OCI-LY7 (cell line): Measurements from ENCODE around the gene NAPB. TPM values are rescaled to one million over a fixed set of nuclear protein-coding genes. Genes with fewer than 3 reads are reported as not detected.

Experiments used
- BruUV-seq: library from RNA; stranded (reverse); fragments of 400-500 nt; replicated peaks from 2 replicates; lab custom pipeline; 2021; lab: Mats Ljungman, UMichigan
- CTCF ChIA-PET: fragments of 300-600 bp; sonication (Branson Sonifier 250); formaldehyde crosslinking; loops from one replicate; lab custom pipeline; 2022; ENCODE audit warnings: antibody characterized with exemption; ENCODE audit not compliant: unreplicated experiment; lab: Charles Lee
- POLR2A ChIA-PET: fragments of 300-600 bp; sonication (Branson Sonifier 250); formaldehyde crosslinking; loops from one replicate; lab custom pipeline; 2022; ENCODE audit warnings: antibody characterized with exemption; lab: Charles Lee
- DNase-seq: peaks from one replicate; pipeline ENCODE4 v3.0.0-alpha.2; 2015; ENCODE audit warnings: low spot score
- H2AFZ ChIP-seq: fragments of 200-600 bp; sonication (generic), shearing (Covaris generic); 2 replicates; pipeline ENCODE4 v1.6.1; 2014; ENCODE audit warnings: mild to moderate bottlenecking, antibody characterized with exemption, low read length, moderate library complexity
- H3K27ac ChIP-seq: fragments of 200-600 bp; sonication (generic); 2 replicates; pipeline ENCODE4 v1.5.1; 2014; ENCODE audit warnings: mixed run types, low read depth, mild to moderate bottlenecking, moderate library complexity, low read length, inconsistent platforms; ENCODE audit not compliant: poor library complexity, severe bottlenecking
- H3K36me3 ChIP-seq: fragments of 200-600 bp; sonication (generic); 2 replicates; pipeline ENCODE4 v1.6.1; 2014; ENCODE audit warnings: mild to moderate bottlenecking, antibody characterized with exemption, low read length, moderate library complexity, mixed read lengths; ENCODE audit not compliant: insufficient read depth
- H3K4me1 ChIP-seq: fragments of 200-600 bp; sonication (generic); 2 replicates; pipeline ENCODE4 v1.5.1; 2014; ENCODE audit warnings: mild to moderate bottlenecking, low read length; ENCODE audit not compliant: insufficient read depth, poor library complexity, severe bottlenecking
- H3K4me2 ChIP-seq: fragments of 200-600 bp; sonication (generic); 2 replicates; pipeline ENCODE4 v1.6.1; 2014; ENCODE audit warnings: mild to moderate bottlenecking, low read length
- H3K4me3 ChIP-seq: fragments of 200-600 bp; sonication (generic); 2 replicates; pipeline ENCODE4 v1.5.1; 2014; ENCODE audit warnings: mild to moderate bottlenecking, low read depth, low read length; ENCODE audit not compliant: poor library complexity, severe bottlenecking
- H3K79me2 ChIP-seq: fragments of 200-600 bp; sonication (generic); 2 replicates; pipeline ENCODE4 v1.6.1; 2016; ENCODE audit warnings: low read depth, mild to moderate bottlenecking, low read length, moderate library complexity, mixed read lengths; ENCODE audit not compliant: insufficient read depth
- H3K9me2 ChIP-seq: fragments of 200-600 bp; sonication (generic); 2 replicates; pipeline ENCODE4 v1.6.1; 2016; ENCODE audit warnings: mild to moderate bottlenecking, low read length, mixed read lengths; ENCODE audit not compliant: insufficient read depth
- H3K9me3 ChIP-seq: fragments of 200-600 bp; sonication (generic); 2 replicates; pipeline ENCODE4 v1.6.1; 2014; ENCODE audit warnings: mild to moderate bottlenecking, mixed run types, low read length, mixed read lengths
- H4K20me1 ChIP-seq: fragments of 200-600 bp; sonication (generic); 2 replicates; pipeline ENCODE4 v1.6.1; 2014; ENCODE audit warnings: mild to moderate bottlenecking, antibody characterized with exemption, low read length, moderate library complexity, mixed read lengths; ENCODE audit not compliant: insufficient read depth
- EZH2phosphoT487 ChIP-seq: fragments of 200-600 bp; sonication (generic); IDR thresholded peaks from 2 replicates; pipeline ENCODE4 v1.6.1; 2018; ENCODE audit warnings: low read depth, borderline replicate concordance, mild to moderate bottlenecking, mixed run types, antibody characterized with exemption, low read length, moderate library complexity, mixed read lengths
- intact Hi-C: fragments of 100-400 bp; cut with micrococcal nuclease; formaldehyde crosslinking; loops from one replicate; pipeline ENCODE4 v1.10.0; 2022; ENCODE audit not compliant: unreplicated experiment
- total RNA-seq, 2 experiments: library from RNA; depleted of rRNA in 1 of 2; stranded (reverse); fragments of >200 nt in 1 of 2; shearing (Covaris generic) in 1 of 2; gene quantifications; 2 replicates each; pipeline ENCODE4 v1.2.3, GENCODE V29; 2014 to 2022
- TF ChIP-seq, protein P1 (sequence below): fragments of 200-600 bp; sonication (generic); conservative IDR thresholded peaks from 2 replicates; pipeline ENCODE4 v1.5.1; 2014; ENCODE audit warnings: mild to moderate bottlenecking, antibody characterized with exemption, low read length, moderate library complexity, mixed read lengths

Gene NAPB
- total RNA-seq, 2 experiments from 2014 or later, result 9.3 to 12.1 TPM

DNA sequence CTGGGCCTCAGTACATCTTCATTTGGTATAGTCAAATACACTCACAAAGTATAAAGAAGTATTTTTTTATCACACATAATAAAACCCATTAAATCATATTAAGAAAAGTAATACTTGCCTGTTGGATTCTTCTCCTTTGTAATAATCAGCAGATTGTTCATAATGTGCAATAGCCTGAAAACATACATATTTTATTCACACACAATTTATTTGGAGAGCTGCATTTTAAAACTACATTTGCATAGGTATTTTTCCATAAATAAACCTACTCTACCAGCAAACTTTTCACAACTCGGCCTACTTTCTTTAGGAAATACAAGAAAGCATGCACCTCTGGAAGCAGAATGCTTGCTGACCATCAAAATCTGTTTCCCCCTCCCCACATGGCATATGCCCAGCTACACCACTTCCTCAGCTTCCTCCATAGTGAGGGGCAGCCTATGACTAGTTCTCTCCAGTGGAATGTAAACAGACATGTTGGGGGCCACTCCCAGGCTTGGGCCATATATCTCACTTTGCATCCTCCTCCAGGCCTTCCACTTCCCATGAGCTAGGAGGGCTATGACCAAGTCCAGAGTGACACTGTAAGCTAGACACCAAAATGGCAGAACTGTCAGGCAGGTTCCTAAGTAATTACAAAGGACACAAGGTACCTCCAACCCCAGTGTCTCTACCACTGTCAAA lies 31.1 kb downstream of the NAPB start:
- ChIA-PET POLR2A (interaction anchor here (1.1 to 2.2 kb wide), 3 partner anchors 15 to 41 kb away, joined by 4 to 8 read pairs (median 5); no protein-coding TSS in a partner anchor), CTCF (interaction anchor here (0.6 to 1.0 kb wide), 2 partner anchors 29 to 40 kb away, joined by 3 to 10 read pairs; no protein-coding TSS in a partner anchor)
- Histone ChIP-seq H3K27ac (no peak overlapping the region), H3K4me1 (peaks cover 32% of the 10 kb centered on the region), H3K4me3 (no peak overlapping the region), H4K20me1 (no peaks in the 10 kb centered on the region; the same call in 1 of the 2 replicates), H3K9me3 (0 out of 2 replicates have a peak, but pooled peaks cover 7% of the 10 kb centered on the region), H3K9me2 (no peaks in the 10 kb centered on the region), H3K36me3 (peaks cover 82% of the 10 kb centered on the region), H2AFZ (no peak overlapping the region), H3K4me2 (no peak overlapping the region), H3K79me2 (no peaks in the 10 kb centered on the region)
- no peak for DNase-seq
- intact Hi-C loops, result no loop called here
- no TSS peak for BruUV-seq
- TF ChIP-seq, protein P1, sequence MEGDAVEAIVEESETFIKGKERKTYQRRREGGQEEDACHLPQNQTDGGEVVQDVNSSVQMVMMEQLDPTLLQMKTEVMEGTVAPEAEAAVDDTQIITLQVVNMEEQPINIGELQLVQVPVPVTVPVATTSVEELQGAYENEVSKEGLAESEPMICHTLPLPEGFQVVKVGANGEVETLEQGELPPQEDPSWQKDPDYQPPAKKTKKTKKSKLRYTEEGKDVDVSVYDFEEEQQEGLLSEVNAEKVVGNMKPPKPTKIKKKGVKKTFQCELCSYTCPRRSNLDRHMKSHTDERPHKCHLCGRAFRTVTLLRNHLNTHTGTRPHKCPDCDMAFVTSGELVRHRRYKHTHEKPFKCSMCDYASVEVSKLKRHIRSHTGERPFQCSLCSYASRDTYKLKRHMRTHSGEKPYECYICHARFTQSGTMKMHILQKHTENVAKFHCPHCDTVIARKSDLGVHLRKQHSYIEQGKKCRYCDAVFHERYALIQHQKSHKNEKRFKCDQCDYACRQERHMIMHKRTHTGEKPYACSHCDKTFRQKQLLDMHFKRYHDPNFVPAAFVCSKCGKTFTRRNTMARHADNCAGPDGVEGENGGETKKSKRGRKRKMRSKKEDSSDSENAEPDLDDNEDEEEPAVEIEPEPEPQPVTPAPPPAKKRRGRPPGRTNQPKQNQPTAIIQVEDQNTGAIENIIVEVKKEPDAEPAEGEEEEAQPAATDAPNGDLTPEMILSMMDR, result no peak
- TF ChIP-seq EZH2phosphoT487, result no peak

DNA sequence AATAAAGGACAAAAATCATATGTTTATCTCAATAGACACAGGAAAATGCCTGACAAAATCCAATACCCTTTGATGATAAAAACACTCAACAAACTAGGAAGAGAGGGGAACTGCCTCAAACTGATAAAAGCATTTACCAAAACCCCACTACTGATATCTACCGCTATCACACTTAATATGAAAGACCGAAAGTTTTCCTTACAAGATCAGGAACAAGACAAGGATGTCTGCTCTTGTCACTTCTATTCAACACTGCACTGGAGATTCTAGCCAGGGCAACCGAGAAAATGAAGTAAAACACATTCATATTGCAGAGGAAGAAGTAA lies 34.2 kb downstream of the NAPB start:
- H3K4me3 ChIP-seq, result no peak overlapping the region
- DNase-seq, result no peak
- no peaks in the 10 kb centered on the region; the same call in 1 of the 2 replicates for H4K20me1 ChIP-seq
- no peak overlapping the region for H3K4me2 ChIP-seq
- TF ChIP-seq, protein P1, result no peak
- no peak for TF ChIP-seq EZH2phosphoT487
- intact Hi-C loops, result loop anchor here (2.0 kb wide), 1 partner anchor 14 kb away; no protein-coding TSS in a partner anchor
- H3K9me2 ChIP-seq, result no peaks in the 10 kb centered on the region
- POLR2A ChIA-PET, result interaction anchor here (0.7 kb wide), 1 partner anchor 15 kb away, joined by 3 read pairs; no protein-coding TSS in a partner anchor
- H3K36me3 ChIP-seq, result peaks cover 82% of the 10 kb centered on the region
- no TSS peak for BruUV-seq
- H3K27ac ChIP-seq, result no peak overlapping the region
- 0 out of 2 replicates have a peak, but pooled peaks cover 27% of the 10 kb centered on the region for H3K9me3 ChIP-seq
- no peak overlapping the region for H2AFZ ChIP-seq
- H3K79me2 ChIP-seq, result no peaks in the 10 kb centered on the region
- CTCF ChIA-PET, result no interaction called here
- peaks cover 23% of the 10 kb centered on the region for H3K4me1 ChIP-seq
